GM23338 (cell line): Measurements from ENCODE around the gene EGFL7. TPM values are rescaled to one million over a fixed set of nuclear protein-coding genes. Genes with fewer than 3 reads are reported as not detected.

Source experiments
- ATAC-seq: fragments of 200-7000 bp; cut with Tn5 transposase; 3 replicates; pipeline ENCODE4 v1.9.1; 2020
- DNase-seq: peaks from one replicate; pipeline ENCODE4 v3.0.0-alpha.2; 2015; ENCODE audit warnings: low spot score
- H2AFZ ChIP-seq: fragments of 200-600 bp; sonication (generic); 2 replicates; pipeline ENCODE4 v1.8.0; 2016; ENCODE audit warnings: antibody characterized with exemption, mild to moderate bottlenecking, moderate library complexity
- H3F3A ChIP-seq: fragments of 200-600 bp; sonication (generic); replicated peaks from 2 replicates; pipeline ENCODE4 v1.8.0; 2017; ENCODE audit warnings: antibody characterized with exemption, mixed run types, low read depth
- H3K27ac ChIP-seq: fragments of 200-600 bp; sonication (generic); 2 replicates; pipeline ENCODE4 v1.6.1; 2016; ENCODE audit warnings: low read depth
- H3K27me3 ChIP-seq: fragments of 200-600 bp; sonication (generic); 2 replicates; pipeline ENCODE4 v1.8.0; 2016; ENCODE audit warnings: mild to moderate bottlenecking, mixed run types, moderate library complexity; ENCODE audit not compliant: insufficient read depth
- H3K36me3 ChIP-seq: fragments of 200-600 bp; sonication (generic); 2 replicates; pipeline ENCODE4 v1.8.0; 2016; ENCODE audit warnings: mild to moderate bottlenecking; ENCODE audit not compliant: insufficient read depth
- H3K4me1 ChIP-seq: fragments of 200-600 bp; sonication (generic); 2 replicates; pipeline ENCODE4 v1.8.0; 2016; ENCODE audit warnings: mild to moderate bottlenecking, moderate library complexity; ENCODE audit not compliant: insufficient read depth
- H3K4me2 ChIP-seq: fragments of 200-600 bp; sonication (generic); 2 replicates; pipeline ENCODE4 v1.7.1; 2017; ENCODE audit warnings: mixed run types
- H3K4me3 ChIP-seq: fragments of 200-600 bp; sonication (generic); 2 replicates; pipeline ENCODE4 v1.6.1; 2016; ENCODE audit warnings: mixed run types
- H3K79me2 ChIP-seq: fragments of 200-600 bp; sonication (generic); replicated peaks from 2 replicates; pipeline ENCODE4 v1.8.0; 2017; ENCODE audit warnings: mild to moderate bottlenecking; ENCODE audit not compliant: insufficient read depth
- H3K9me2 ChIP-seq: fragments of 200-600 bp; sonication (generic); 2 replicates; pipeline ENCODE4 v1.8.0; 2017; ENCODE audit not compliant: insufficient read depth
- H4K20me1 ChIP-seq: fragments of 200-600 bp; sonication (generic); replicated peaks from 2 replicates; pipeline ENCODE4 v1.8.0; 2017; ENCODE audit warnings: mild to moderate bottlenecking; ENCODE audit not compliant: insufficient read depth
- H3K27ac Mint-ChIP-seq: 2 replicates; pipeline ENCODE4 v1.8.0; 2020; ENCODE audit warnings: inconsistent platforms, mild to moderate bottlenecking, moderate library complexity, mixed read lengths
- H3K27me3 Mint-ChIP-seq: 3 replicates; pipeline ENCODE4 v1.8.0; 2022; ENCODE audit warnings: low read depth, mild to moderate bottlenecking, moderate library complexity, mixed read lengths, inconsistent platforms; ENCODE audit not compliant: insufficient read depth, poor library complexity
- H3K36me3 Mint-ChIP-seq: 3 replicates; pipeline ENCODE4 v1.8.0; 2021; ENCODE audit warnings: low read depth, mild to moderate bottlenecking, inconsistent platforms, moderate library complexity, mixed read lengths
- H3K4me1 Mint-ChIP-seq: 3 replicates; pipeline ENCODE4 v1.8.0; 2020; ENCODE audit warnings: mild to moderate bottlenecking, inconsistent platforms, mixed read lengths
- H3K4me3 Mint-ChIP-seq: 3 replicates; pipeline ENCODE4 v1.8.0; 2021; ENCODE audit warnings: moderate library complexity, mild to moderate bottlenecking, inconsistent platforms, mixed read lengths
- H3K9me3 Mint-ChIP-seq: 3 replicates; pipeline ENCODE4 v1.8.0; 2020; ENCODE audit warnings: moderate library complexity, mild to moderate bottlenecking, inconsistent platforms, mixed read lengths
- CREB1 ChIP-seq: fragments of 250-450 bp; sonication (Bioruptor Pico); IDR thresholded peaks from 2 replicates; pipeline ENCODE4 v1.5.0; 2020; ENCODE audit warnings: low read depth, mild to moderate bottlenecking, moderate library complexity
- EZH2 ChIP-seq: fragments of 200-600 bp; sonication (generic); IDR thresholded peaks from one replicate; pipeline ENCODE4 v1.8.0; 2017; ENCODE audit warnings: antibody characterized with exemption, mild to moderate bottlenecking, low read depth; ENCODE audit not compliant: unreplicated experiment
- EZH2phosphoT487 ChIP-seq: fragments of 200-600 bp; sonication (generic); IDR thresholded peaks from one replicate; pipeline ENCODE4 v1.8.1; 2018; ENCODE audit warnings: antibody characterized with exemption; ENCODE audit not compliant: unreplicated experiment
- JUNB ChIP-seq: IDR thresholded peaks from one replicate; pipeline ENCODE4 v1.6.1; 2016; ENCODE audit warnings: antibody characterized with exemption; ENCODE audit not compliant: unreplicated experiment
- NANOG ChIP-seq: IDR thresholded peaks from 2 replicates; pipeline ENCODE4 v1.6.1; 2016; ENCODE audit warnings: antibody characterized with exemption, borderline replicate concordance
- POLR2AphosphoS5 ChIP-seq: IDR thresholded peaks from 2 replicates; pipeline ENCODE4 v1.6.1; 2016; ENCODE audit warnings: antibody characterized with exemption, low read depth
- STAT1 ChIP-seq: IDR thresholded peaks from one replicate; pipeline ENCODE4 v1.6.1; 2016; ENCODE audit warnings: antibody characterized with exemption; ENCODE audit not compliant: unreplicated experiment
- ZNF114 ChIP-seq: fragments of 250-450 bp; sonication (Bioruptor Pico); IDR thresholded peaks from 2 replicates; pipeline ENCODE4 v1.5.0; 2020; ENCODE audit warnings: mild to moderate bottlenecking, moderate library complexity
- ZNF331 ChIP-seq: fragments of 250-450 bp; sonication (Bioruptor Pico); IDR thresholded peaks from 2 replicates; pipeline ENCODE4 v1.5.0; 2020; ENCODE audit warnings: low read depth, mild to moderate bottlenecking, moderate library complexity
- ZNF462 ChIP-seq: fragments of 250-450 bp; sonication (Bioruptor Pico); IDR thresholded peaks from 2 replicates; pipeline ENCODE4 v1.5.0; 2020; ENCODE audit warnings: mild to moderate bottlenecking, moderate library complexity
- polyA plus RNA-seq: library from polyadenylated mRNA; unstranded; fragments of >200 nt; fragmentation: Nextera tagmentation; extraction: Ambion mirVana; gene quantifications from 2 replicates; pipeline ENCODE4 v1.2.1, GENCODE V29; 2016
- total RNA-seq: library from RNA; depleted of rRNA; stranded (reverse); fragments of >200 nt; shearing (Covaris generic); gene quantifications from 2 replicates; pipeline ENCODE4 v1.2.3, GENCODE V29; 2014
- TF ChIP-seq, protein P1 (sequence below): IDR thresholded peaks from 2 replicates; pipeline ENCODE4 v1.6.1; 2016; ENCODE audit warnings: antibody characterized with exemption
- TF ChIP-seq, protein P2 (sequence below): IDR thresholded peaks from one replicate; pipeline ENCODE4 v1.6.1; 2018; ENCODE audit warnings: antibody characterized with exemption; ENCODE audit not compliant: unreplicated experiment
- TF ChIP-seq, protein P3 (sequence below), 2 experiments: fragments of 200-600 bp in 1 of 2; sonication (generic) in 1 of 2; conservative IDR thresholded peaks; 2 replicates each; pipeline versions ENCODE4 v1.5.1 to v1.6.1; 2016 to 2017; ENCODE audit warnings: antibody characterized with exemption in 2 of 2, low read depth in 2 of 2, mild to moderate bottlenecking in 2 of 2, moderate library complexity in 1 of 2

The EGFL7 gene
- total and polyA plus RNA-seq, 2 experiments from 2014 or later = 44.4 to 60.8 TPM

- no peaks in the 10 kb centered on the region for H3K4me1 ChIP-seq
- no peaks in the 10 kb centered on the region for H4K20me1 ChIP-seq
- H3K36me3 ChIP-seq = no peaks in the 10 kb centered on the region
- H3K4me1 Mint-ChIP-seq = peaks cover 3% of the 10 kb centered on the region; the same call in 1 of the 3 replicates
- no peak overlapping the region for H3K4me2 ChIP-seq
- H3F3A ChIP-seq = peaks cover 16% of the 10 kb centered on the region
- H3K27ac Mint-ChIP-seq = no peak overlapping the region
- no peaks in the 10 kb centered on the region for H3K79me2 ChIP-seq
- no peak overlapping the region for H3K4me3 Mint-ChIP-seq
- DNase-seq = no peak
- no peak overlapping the region for H3K27ac ChIP-seq
- no peaks in the 10 kb centered on the region for H3K9me3 Mint-ChIP-seq
- H3K27me3 ChIP-seq = no peaks in the 10 kb centered on the region
- ATAC-seq = no peak
- no peak for TF ChIP-seq EZH2phosphoT487
- TF ChIP-seq, protein P1, sequence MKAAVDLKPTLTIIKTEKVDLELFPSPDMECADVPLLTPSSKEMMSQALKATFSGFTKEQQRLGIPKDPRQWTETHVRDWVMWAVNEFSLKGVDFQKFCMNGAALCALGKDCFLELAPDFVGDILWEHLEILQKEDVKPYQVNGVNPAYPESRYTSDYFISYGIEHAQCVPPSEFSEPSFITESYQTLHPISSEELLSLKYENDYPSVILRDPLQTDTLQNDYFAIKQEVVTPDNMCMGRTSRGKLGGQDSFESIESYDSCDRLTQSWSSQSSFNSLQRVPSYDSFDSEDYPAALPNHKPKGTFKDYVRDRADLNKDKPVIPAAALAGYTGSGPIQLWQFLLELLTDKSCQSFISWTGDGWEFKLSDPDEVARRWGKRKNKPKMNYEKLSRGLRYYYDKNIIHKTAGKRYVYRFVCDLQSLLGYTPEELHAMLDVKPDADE = no peak
- TF ChIP-seq ZNF331 = no peak
- no peak for TF ChIP-seq JUNB
- TF ChIP-seq ZNF114 = no peak
- TF ChIP-seq ZNF462 (CRISPR knock-in tag) = no peak
- no peak for TF ChIP-seq CREB1 (CRISPR knock-in tag)
- TF ChIP-seq, protein P2, sequence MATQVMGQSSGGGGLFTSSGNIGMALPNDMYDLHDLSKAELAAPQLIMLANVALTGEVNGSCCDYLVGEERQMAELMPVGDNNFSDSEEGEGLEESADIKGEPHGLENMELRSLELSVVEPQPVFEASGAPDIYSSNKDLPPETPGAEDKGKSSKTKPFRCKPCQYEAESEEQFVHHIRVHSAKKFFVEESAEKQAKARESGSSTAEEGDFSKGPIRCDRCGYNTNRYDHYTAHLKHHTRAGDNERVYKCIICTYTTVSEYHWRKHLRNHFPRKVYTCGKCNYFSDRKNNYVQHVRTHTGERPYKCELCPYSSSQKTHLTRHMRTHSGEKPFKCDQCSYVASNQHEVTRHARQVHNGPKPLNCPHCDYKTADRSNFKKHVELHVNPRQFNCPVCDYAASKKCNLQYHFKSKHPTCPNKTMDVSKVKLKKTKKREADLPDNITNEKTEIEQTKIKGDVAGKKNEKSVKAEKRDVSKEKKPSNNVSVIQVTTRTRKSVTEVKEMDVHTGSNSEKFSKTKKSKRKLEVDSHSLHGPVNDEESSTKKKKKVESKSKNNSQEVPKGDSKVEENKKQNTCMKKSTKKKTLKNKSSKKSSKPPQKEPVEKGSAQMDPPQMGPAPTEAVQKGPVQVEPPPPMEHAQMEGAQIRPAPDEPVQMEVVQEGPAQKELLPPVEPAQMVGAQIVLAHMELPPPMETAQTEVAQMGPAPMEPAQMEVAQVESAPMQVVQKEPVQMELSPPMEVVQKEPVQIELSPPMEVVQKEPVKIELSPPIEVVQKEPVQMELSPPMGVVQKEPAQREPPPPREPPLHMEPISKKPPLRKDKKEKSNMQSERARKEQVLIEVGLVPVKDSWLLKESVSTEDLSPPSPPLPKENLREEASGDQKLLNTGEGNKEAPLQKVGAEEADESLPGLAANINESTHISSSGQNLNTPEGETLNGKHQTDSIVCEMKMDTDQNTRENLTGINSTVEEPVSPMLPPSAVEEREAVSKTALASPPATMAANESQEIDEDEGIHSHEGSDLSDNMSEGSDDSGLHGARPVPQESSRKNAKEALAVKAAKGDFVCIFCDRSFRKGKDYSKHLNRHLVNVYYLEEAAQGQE = no peak
- TF ChIP-seq STAT1 = no peak
- TF ChIP-seq, protein P3, sequence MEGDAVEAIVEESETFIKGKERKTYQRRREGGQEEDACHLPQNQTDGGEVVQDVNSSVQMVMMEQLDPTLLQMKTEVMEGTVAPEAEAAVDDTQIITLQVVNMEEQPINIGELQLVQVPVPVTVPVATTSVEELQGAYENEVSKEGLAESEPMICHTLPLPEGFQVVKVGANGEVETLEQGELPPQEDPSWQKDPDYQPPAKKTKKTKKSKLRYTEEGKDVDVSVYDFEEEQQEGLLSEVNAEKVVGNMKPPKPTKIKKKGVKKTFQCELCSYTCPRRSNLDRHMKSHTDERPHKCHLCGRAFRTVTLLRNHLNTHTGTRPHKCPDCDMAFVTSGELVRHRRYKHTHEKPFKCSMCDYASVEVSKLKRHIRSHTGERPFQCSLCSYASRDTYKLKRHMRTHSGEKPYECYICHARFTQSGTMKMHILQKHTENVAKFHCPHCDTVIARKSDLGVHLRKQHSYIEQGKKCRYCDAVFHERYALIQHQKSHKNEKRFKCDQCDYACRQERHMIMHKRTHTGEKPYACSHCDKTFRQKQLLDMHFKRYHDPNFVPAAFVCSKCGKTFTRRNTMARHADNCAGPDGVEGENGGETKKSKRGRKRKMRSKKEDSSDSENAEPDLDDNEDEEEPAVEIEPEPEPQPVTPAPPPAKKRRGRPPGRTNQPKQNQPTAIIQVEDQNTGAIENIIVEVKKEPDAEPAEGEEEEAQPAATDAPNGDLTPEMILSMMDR (conservative IDR thresholded peaks at IDR 0.05; ENCODE audit: low read depth in 2 of 2) = no peak
- TF ChIP-seq EZH2 = no peak
- no peak for TF ChIP-seq NANOG
- TF ChIP-seq POLR2AphosphoS5 = no peak
- H3K4me3 ChIP-seq = no peak overlapping the region
- no peaks in the 10 kb centered on the region for H3K36me3 Mint-ChIP-seq
- peaks cover 2% of the 10 kb centered on the region for H3K27me3 Mint-ChIP-seq
- no peaks in the 10 kb centered on the region for H3K9me2 ChIP-seq
- H2AFZ ChIP-seq = no peak overlapping the region
Observed at GRCh38 chr9:136634904-136635303, 27.8 kb upstream of the EGFL7 start.
